Omental fat pad (tissue), 4 donors: ENCODE data around the gene PCP2. TPM values are rescaled to one million over a fixed set of nuclear protein-coding genes. Genes with fewer than 3 reads are reported as not detected.

Experiments
- ATAC-seq: fragments of 150-250 bp; one replicate; pipeline ENCODE4 v1.9.1; 2016; ENCODE audit warnings: mild to moderate bottlenecking, moderate library complexity; ENCODE audit not compliant: low FRiP score
- DNase-seq: peaks from one replicate; pipeline ENCODE4 v3.0.0-alpha.2; 2019; ENCODE audit warnings: low spot score
- CTCF ChIP-seq, 3 donors: fragments of 450-650 bp; IDR thresholded peaks; one replicate each; pipeline ENCODE4 v1.5.1; 2016 to 2017; ENCODE audit warnings: antibody characterized with exemption in 3 of 3, mild to moderate bottlenecking in 3 of 3, moderate library complexity in 2 of 3
- total RNA-seq, 4 donors: library from RNA; depleted of rRNA; stranded (reverse); fragments of >200 nt; gene quantifications; one replicate each; pipeline ENCODE4 v1.1.0, GENCODE V29; 2016

PCP2 gene
- total RNA-seq, 4 donors from 2014 or later = not detected

GRCh38 chr19:7622933-7623685 is 10.4 kb downstream of the PCP2 start:
- no peak for TF ChIP-seq CTCF (IDR thresholded peaks at IDR 0.05)
- DNase-seq (no peak), ATAC-seq (no peak)

- DNase-seq (no peak), ATAC-seq (no peak)
- no peak for TF ChIP-seq CTCF (IDR thresholded peaks at IDR 0.05)
Measured at GRCh38 chr19:7620442-7621412, 12.8 kb downstream of the PCP2 start.

GRCh38 chr19:7619671-7620441 is 13.7 kb downstream of the PCP2 start:
- ATAC-seq (no peak), DNase-seq (no peak)
- TF ChIP-seq CTCF (IDR thresholded peaks at IDR 0.05) = no peak

GRCh38 chr19:7618771-7619510 is 14.6 kb downstream of the PCP2 start:
- no peak for TF ChIP-seq CTCF (IDR thresholded peaks at IDR 0.05)
- ATAC-seq (no peak), DNase-seq (no peak)

- TF ChIP-seq CTCF (IDR thresholded peaks at IDR 0.05) = no peak
- ATAC-seq = no peak
- DNase-seq = no peak
Measured at GRCh38 chr19:7618348-7618747, 15.2 kb downstream of the PCP2 start.

- DNase-seq (no peak), ATAC-seq (no peak)
- TF ChIP-seq CTCF (IDR thresholded peaks at IDR 0.05) = no peak
Measured at GRCh38 chr19:7617735-7618134, 15.8 kb downstream of the PCP2 start.
